ENCODE measurements around the gene PRKCZ.

DNA sequence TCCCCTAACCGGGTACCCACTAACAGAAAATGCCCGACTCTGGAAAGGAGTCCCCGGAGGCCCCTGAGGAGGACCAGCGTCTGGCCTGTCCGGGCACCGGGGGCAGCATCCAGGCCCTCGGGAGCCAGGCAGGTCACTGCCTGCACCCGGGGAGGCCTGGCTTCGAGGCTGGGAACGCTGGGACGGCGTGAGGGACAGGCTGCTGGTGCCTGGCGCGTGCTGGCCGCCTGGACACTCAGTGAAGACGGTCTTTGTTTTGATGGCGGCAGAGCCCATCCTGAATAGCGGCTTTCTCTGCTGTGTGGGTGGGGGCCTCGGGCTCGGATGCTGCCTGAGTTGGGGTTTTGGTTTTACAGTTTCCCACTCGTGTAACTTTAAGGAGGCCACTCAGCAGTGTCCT is 37.6 kb downstream of the PRKCZ start:
- TF ChIP-seq CTCF (IDR thresholded peaks at IDR 0.05) = no peak
- no peak for TF ChIP-seq ZFX (IDR thresholded peaks at IDR 0.05; ENCODE audit: borderline replicate concordance)
